Smooth muscle cell (in vitro differentiated cells): Measurements from ENCODE around the gene EML2. TPM values are rescaled to one million over a fixed set of nuclear protein-coding genes. Genes with fewer than 3 reads are reported as not detected.

Source experiments
- DNase-seq: peaks from one replicate; lab custom pipeline; 2025; ENCODE audit not compliant: unreplicated experiment; lab: John Stamatoyannopoulos, UW
- H2AFZ ChIP-seq: fragments of 200-600 bp; sonication (generic); 2 replicates; pipeline ENCODE4 v1.6.0; 2016; ENCODE audit warnings: antibody characterized with exemption, low read depth, mild to moderate bottlenecking
- H3F3A ChIP-seq: fragments of 200-600 bp; sonication (generic); 2 replicates; pipeline ENCODE4 v1.6.0; 2017; ENCODE audit warnings: antibody characterized with exemption, low read depth
- H3K27ac ChIP-seq: fragments of 200-600 bp; sonication (generic); 2 replicates; pipeline ENCODE4 v1.5.1; 2016; ENCODE audit warnings: low read depth, mild to moderate bottlenecking
- H3K27me3 ChIP-seq: fragments of 200-600 bp; sonication (generic); 2 replicates; pipeline ENCODE4 v1.6.1; 2016; ENCODE audit warnings: low read depth, mild to moderate bottlenecking
- H3K36me3 ChIP-seq: fragments of 200-600 bp; sonication (generic); 2 replicates; pipeline ENCODE4 v1.5.1; 2016; ENCODE audit warnings: low read depth
- H3K4me1 ChIP-seq: fragments of 200-600 bp; sonication (generic); 2 replicates; pipeline ENCODE4 v1.5.1; 2016; ENCODE audit warnings: low read depth
- H3K4me2 ChIP-seq: fragments of 200-600 bp; sonication (generic); 2 replicates; pipeline ENCODE4 v1.6.0; 2016; ENCODE audit warnings: mild to moderate bottlenecking
- H3K4me3 ChIP-seq: fragments of 200-600 bp; sonication (generic); 2 replicates; pipeline ENCODE4 v1.5.1; 2016; ENCODE audit warnings: mild to moderate bottlenecking
- H3K79me2 ChIP-seq: fragments of 200-600 bp; sonication (generic); 2 replicates; pipeline ENCODE4 v1.6.0; 2016; ENCODE audit warnings: low read depth, mild to moderate bottlenecking
- H3K9ac ChIP-seq: fragments of 200-600 bp; sonication (generic); 2 replicates; pipeline ENCODE4 v1.6.0; 2016; ENCODE audit warnings: low read depth
- H3K9me3 ChIP-seq: fragments of 200-600 bp; sonication (generic); replicated peaks from 2 replicates; pipeline ENCODE4 v1.5.1; 2016; ENCODE audit warnings: low read depth
- H4K20me1 ChIP-seq: fragments of 200-600 bp; sonication (generic); 2 replicates; pipeline ENCODE4 v1.6.0; 2016; ENCODE audit warnings: low read depth
- CTCF ChIP-seq: fragments of 200-600 bp; sonication (generic); IDR thresholded peaks from 2 replicates; pipeline ENCODE4 v1.5.1; 2017; ENCODE audit warnings: borderline replicate concordance, mild to moderate bottlenecking, antibody characterized with exemption; ENCODE audit not compliant: insufficient read depth, poor library complexity, severe bottlenecking
- WGBS: methylation state at CpG from one replicate; pipeline ENCODE4 v1.1.7; 2016; ENCODE audit warnings: low lambda C conversion rate; 5-methylcytosine and 5-hydroxymethylcytosine counted together
- polyA plus RNA-seq: library from polyadenylated mRNA; unstranded; fragments of >200 nt; fragmentation: Nextera tagmentation; extraction: Ambion mirVana; gene quantifications from 2 replicates; pipeline ENCODE4 v1.2.1, GENCODE V29; 2016
- total RNA-seq: library from RNA; depleted of rRNA; stranded (reverse); fragments of >200 nt; gene quantifications from 2 replicates; pipeline ENCODE4 v1.2.3, GENCODE V29; 2014

EML2 gene
- total and polyA plus RNA-seq, 2 experiments from 2014 or later, result 7.7 to 19.0 TPM

- H2AFZ ChIP-seq, result peak overlapping the region; percentile 93
- H3K9me3 ChIP-seq, result no peaks in the 10 kb centered on the region
- no peaks in the 10 kb centered on the region for H3K36me3 ChIP-seq
- H3K9ac ChIP-seq, result peak overlapping the region; percentile 85
- no peak for DNase-seq
- no peaks in the 10 kb centered on the region for H3K27me3 ChIP-seq
- 3% methylated on average over 19 of the region's 19 CpGs for WGBS
- H3F3A ChIP-seq, result no peaks in the 10 kb centered on the region
- peaks cover 16% of the 10 kb centered on the region for H3K4me1 ChIP-seq
- H3K4me2 ChIP-seq, result peak overlapping the region; percentile 99
- H3K79me2 ChIP-seq, result no peaks in the 10 kb centered on the region
- TF ChIP-seq CTCF, result no peak
- peak overlapping the region; percentile 60 for H3K27ac ChIP-seq
- H3K4me3 ChIP-seq, result peak overlapping the region; percentile 84
- no peaks in the 10 kb centered on the region for H4K20me1 ChIP-seq
Measured at GRCh38 chr19:45668342-45668871, 29.2 kb upstream of the EML2 start.

GRCh38 chr19:45667620-45668341 is 28.6 kb upstream of the EML2 start, which contains the start of gene GIPR:
GIPR (plus strand) TSS chr19:45668221; CDS start chr19:45669521, 1,300 bp downstream.
- no peaks in the 10 kb centered on the region for H3K36me3 ChIP-seq
- peak within 1 kb of the TSS; percentile 84 for H3K4me3 ChIP-seq
- peak within 1 kb of the TSS; percentile 93 for H2AFZ ChIP-seq
- no peak for TF ChIP-seq CTCF
- H3K9me3 ChIP-seq, result no peaks in the 10 kb centered on the region
- 20% methylated on average over 12 of the region's 15 CpGs for WGBS
- peak within 1 kb of the TSS; percentile 99 for H3K4me2 ChIP-seq
- no peaks in the 10 kb centered on the region for H3F3A ChIP-seq
- peak within 1 kb of the TSS; percentile 60 for H3K27ac ChIP-seq
- H3K79me2 ChIP-seq, result no peaks in the 10 kb centered on the region
- no peaks in the 10 kb centered on the region for H3K27me3 ChIP-seq
- no peaks in the 10 kb centered on the region for H4K20me1 ChIP-seq
- DNase-seq, result peak; percentile 27
- peaks cover 16% of the 10 kb centered on the region for H3K4me1 ChIP-seq
- peak within 1 kb of the TSS; percentile 85 for H3K9ac ChIP-seq

GRCh38 chr19:45664575-45664974 is 25.4 kb upstream of the EML2 start:
- Histone ChIP-seq H3F3A (no peaks in the 10 kb centered on the region), H3K36me3 (no peaks in the 10 kb centered on the region), H3K4me3 (no peak overlapping the region), H3K9me3 (no peaks in the 10 kb centered on the region), H2AFZ (no peak overlapping the region), H3K4me2 (no peak overlapping the region), H3K79me2 (no peaks in the 10 kb centered on the region), H3K4me1 (peaks cover 15% of the 10 kb centered on the region), H3K27ac (no peak overlapping the region), H4K20me1 (no peaks in the 10 kb centered on the region), H3K9ac (no peak overlapping the region), H3K27me3 (no peaks in the 10 kb centered on the region)
- WGBS, result 88% methylated on average over 7 of the region's 7 CpGs
- no peak for TF ChIP-seq CTCF
- DNase-seq, result no peak
